G401.6 (cell line): ENCODE data around the gene TICAM1.
A peak's percentile ranks its signal among the peaks of the same experiment; 100 is the strongest.

ENCODE experiments used
- FAIRE-seq: peaks from 2 replicates; lab custom pipeline; 2012; peaks lifted over from hg19 to GRCh38; lab: Jason Lieb, UNC

TICAM1 gene

DNA sequence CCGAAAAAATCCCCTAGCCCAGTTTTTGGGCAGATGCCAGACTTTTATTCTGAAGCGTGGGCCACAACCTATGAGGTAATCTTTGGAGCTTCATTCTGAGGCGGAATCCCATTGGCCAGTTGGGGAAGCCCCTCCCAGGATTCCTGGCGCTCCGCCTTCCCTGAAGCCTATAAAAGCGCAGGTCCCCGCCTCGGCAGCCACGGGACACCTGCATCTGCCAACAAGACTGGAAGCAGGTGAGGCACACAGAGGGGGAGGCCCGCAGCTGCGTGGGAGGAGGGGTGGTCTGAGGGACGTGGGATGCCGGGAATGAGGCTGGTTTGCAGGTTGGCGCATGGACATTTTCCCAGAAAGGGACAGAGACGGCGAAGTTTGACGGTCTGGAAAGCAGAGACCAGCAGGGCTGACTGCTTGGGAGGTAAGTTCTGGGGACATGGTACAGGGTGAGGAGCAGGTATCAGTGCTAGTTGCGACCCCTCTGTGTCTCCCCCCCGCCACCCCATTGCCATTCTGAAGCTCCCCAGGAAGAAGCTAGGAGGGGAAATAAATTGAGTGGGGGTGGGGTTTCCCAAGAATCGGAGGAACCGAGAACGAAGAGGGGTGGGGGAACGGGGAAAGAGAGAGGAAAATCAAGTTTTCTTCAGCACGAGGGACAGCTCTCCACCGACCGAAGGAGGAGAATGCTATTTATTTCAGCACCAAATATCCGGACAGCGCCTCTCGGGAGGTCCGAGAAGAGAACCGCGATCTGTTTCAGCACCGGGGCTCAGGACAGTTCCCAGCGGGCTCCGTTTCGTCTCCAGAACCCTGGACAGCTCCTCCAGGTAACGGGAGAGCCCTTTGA is 62.4 kb downstream of the TICAM1 start:
- peak; percentile 48 for FAIRE-seq
